Measurements from ENCODE around the gene FBLN7. TPM values are rescaled to one million over a fixed set of nuclear protein-coding genes. Genes with fewer than 3 reads are reported as not detected.

The FBLN7 gene
- total and polyA plus RNA-seq, 4 donors: 0.77 to 7.0 (median 1.9) TPM

DNA sequence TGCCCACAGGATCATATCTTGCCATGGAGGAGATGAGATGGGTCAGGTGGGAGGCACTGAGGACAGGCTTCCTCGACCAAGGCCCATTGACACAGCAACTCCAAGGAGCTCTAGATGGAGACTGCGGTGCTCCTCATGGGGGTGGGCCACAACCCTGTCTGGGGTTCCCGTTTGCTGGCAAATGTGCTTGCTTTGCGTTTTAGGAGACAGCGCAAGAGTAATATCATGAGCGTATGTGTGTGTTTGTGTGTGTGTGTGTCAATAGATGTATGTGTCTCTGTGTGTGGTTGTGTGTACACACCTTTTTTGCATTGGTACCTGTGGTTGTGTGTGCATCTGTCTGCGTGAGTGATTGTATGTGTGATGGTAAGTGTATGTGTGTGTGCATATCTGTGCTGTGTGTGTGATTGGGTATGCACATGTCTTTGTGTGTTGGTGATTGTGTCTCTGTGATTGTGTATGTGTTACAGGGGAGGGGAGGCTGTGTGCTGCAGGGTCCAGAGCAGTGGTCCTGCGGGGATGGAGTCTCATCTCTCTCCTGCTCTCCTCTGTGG, 4.4 kb downstream of the FBLN7 start:
- Histone ChIP-seq H3K9me3 (ENCODE audit: control insufficient read depth in 4 of 4, insufficient read depth in 3 of 4, low read length in 3 of 4) (no peaks in the 10 kb centered on the region), H3K4me1 (ENCODE audit: control insufficient read depth in 5 of 5, insufficient read depth in 5 of 5, low read length in 5 of 5) (peaks cover 0 to 6% (median 3%) of the 10 kb centered on the region in 5 donors), H3K27me3 (ENCODE audit: control insufficient read depth in 3 of 3, insufficient read depth in 3 of 3, low read length in 2 of 3) (peaks cover 0 to 12% (median 0%) of the 10 kb centered on the region in 3 donors), H3K9ac (ENCODE audit: insufficient read depth in 1 of 2, low read length in 2 of 2) (no peak overlapping the region), H3K27ac (ENCODE audit: low read depth in 1 of 2, low read length in 1 of 2) (no peak overlapping the region), H3K4me3 (no peak overlapping the region), H3K36me3 (ENCODE audit: control insufficient read depth in 4 of 4, insufficient read depth in 4 of 4, low read length in 4 of 4) (peaks cover 0 to 1% (median 0%) of the 10 kb centered on the region in 4 donors)
- TF ChIP-seq, protein P1, sequence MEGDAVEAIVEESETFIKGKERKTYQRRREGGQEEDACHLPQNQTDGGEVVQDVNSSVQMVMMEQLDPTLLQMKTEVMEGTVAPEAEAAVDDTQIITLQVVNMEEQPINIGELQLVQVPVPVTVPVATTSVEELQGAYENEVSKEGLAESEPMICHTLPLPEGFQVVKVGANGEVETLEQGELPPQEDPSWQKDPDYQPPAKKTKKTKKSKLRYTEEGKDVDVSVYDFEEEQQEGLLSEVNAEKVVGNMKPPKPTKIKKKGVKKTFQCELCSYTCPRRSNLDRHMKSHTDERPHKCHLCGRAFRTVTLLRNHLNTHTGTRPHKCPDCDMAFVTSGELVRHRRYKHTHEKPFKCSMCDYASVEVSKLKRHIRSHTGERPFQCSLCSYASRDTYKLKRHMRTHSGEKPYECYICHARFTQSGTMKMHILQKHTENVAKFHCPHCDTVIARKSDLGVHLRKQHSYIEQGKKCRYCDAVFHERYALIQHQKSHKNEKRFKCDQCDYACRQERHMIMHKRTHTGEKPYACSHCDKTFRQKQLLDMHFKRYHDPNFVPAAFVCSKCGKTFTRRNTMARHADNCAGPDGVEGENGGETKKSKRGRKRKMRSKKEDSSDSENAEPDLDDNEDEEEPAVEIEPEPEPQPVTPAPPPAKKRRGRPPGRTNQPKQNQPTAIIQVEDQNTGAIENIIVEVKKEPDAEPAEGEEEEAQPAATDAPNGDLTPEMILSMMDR (IDR thresholded peaks at IDR 0.05; ENCODE audit: control extremely low read depth, extremely low read depth): no peak
- WGBS, 2 donors: 91% methylated on average over 8 of the region's 8 CpGs
- ATAC-seq (ENCODE audit: insufficient read depth, low FRiP score): no peak
- DNase-seq: no peak

DNA sequence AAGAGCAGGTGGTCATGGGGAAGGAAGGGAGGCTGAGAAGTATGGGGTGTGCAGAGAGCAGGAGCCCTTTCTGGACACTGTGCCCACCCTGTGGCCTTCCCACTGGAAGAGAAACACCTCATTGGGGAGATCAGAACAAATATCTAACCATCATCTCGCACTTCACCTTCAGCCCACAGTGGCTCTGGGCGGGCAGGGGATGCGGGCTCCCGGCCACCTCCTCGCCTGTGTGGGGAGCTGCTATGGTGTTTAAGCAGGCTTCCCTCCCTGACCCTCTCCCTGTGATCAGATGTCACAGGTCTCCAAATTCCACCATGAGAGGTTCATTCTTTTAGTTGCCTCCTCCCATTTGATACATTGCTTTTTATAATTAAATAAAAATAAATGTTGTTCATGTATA, 5.0 kb downstream of the FBLN7 start:
- Histone ChIP-seq H3K36me3 (ENCODE audit: control insufficient read depth in 4 of 4, insufficient read depth in 4 of 4, low read length in 4 of 4) (peaks cover 0 to 3% (median 0%) of the 10 kb centered on the region in 4 donors), H3K9ac (ENCODE audit: insufficient read depth in 1 of 2, low read length in 2 of 2) (no peak overlapping the region), H3K27ac (ENCODE audit: low read depth in 1 of 2, low read length in 1 of 2) (no peak overlapping the region), H3K4me1 (ENCODE audit: control insufficient read depth in 5 of 5, insufficient read depth in 5 of 5, low read length in 5 of 5) (peaks cover 0 to 2% (median 0%) of the 10 kb centered on the region in 5 donors), H3K27me3 (ENCODE audit: control insufficient read depth in 3 of 3, insufficient read depth in 3 of 3, low read length in 2 of 3) (peaks cover 0 to 12% (median 0%) of the 10 kb centered on the region in 3 donors), H3K9me3 (ENCODE audit: control insufficient read depth in 4 of 4, insufficient read depth in 3 of 4, low read length in 3 of 4) (no peaks in the 10 kb centered on the region), H3K4me3 (no peak overlapping the region)
- 89 to 100% methylated on average over 5 of the region's 5 CpGs for WGBS, 2 donors
- no peak for DNase-seq
- no peak for ATAC-seq (ENCODE audit: insufficient read depth, low FRiP score)
- TF ChIP-seq, protein P1 (IDR thresholded peaks at IDR 0.05; ENCODE audit: control extremely low read depth, extremely low read depth): no peak

DNA sequence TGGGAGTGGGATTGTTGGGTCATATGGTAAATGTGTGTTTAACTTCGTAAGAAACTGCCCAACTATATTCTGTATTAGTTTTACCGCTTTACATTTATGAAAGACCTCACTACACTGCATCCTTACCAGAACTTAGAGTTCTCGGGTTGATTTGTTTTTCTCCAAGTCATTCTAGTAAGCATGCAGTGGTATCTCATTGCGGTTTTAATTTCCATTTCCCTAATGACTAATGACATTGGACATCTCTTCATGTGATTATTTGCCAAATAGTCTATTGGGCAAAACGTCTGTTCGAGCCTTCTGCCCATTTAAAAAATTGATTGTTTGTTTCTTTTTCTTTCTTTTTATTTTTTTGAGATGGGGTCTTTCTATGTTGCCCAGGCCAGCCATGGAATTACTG, 6.8 kb downstream of the FBLN7 start:
- H3K9me3 ChIP-seq (ENCODE audit: control insufficient read depth in 4 of 4, insufficient read depth in 3 of 4, low read length in 3 of 4): peaks cover 0 to 2% (median 0%) of the 10 kb centered on the region in 4 donors
- TF ChIP-seq, protein P1 (IDR thresholded peaks at IDR 0.05; ENCODE audit: control extremely low read depth, extremely low read depth): no peak
- no peak for DNase-seq
- peaks cover 0 to 3% (median 0%) of the 10 kb centered on the region in 4 donors for H3K36me3 ChIP-seq (ENCODE audit: control insufficient read depth in 4 of 4, insufficient read depth in 4 of 4, low read length in 4 of 4)
- H3K4me3 ChIP-seq: no peak overlapping the region
- H3K27me3 ChIP-seq (ENCODE audit: control insufficient read depth in 3 of 3, insufficient read depth in 3 of 3, low read length in 2 of 3): peaks cover 0 to 12% (median 0%) of the 10 kb centered on the region in 3 donors
- WGBS, 2 donors: 92 to 94% methylated on average over 6 of the region's 6 CpGs
- ATAC-seq (ENCODE audit: insufficient read depth, low FRiP score): no peak
- peaks cover 0 to 3% (median 0%) of the 10 kb centered on the region in 5 donors for H3K4me1 ChIP-seq (ENCODE audit: control insufficient read depth in 5 of 5, insufficient read depth in 5 of 5, low read length in 5 of 5)
- no peak overlapping the region for H3K9ac ChIP-seq (ENCODE audit: insufficient read depth in 1 of 2, low read length in 2 of 2)
- H3K27ac ChIP-seq (ENCODE audit: low read depth in 1 of 2, low read length in 1 of 2): no peak overlapping the region
